ENCODE data around the gene MARCHF6.

GRCh38 chr5:10337107-10337506 is 16.4 kb upstream of the MARCHF6 start:
- TF ChIP-seq NFRKB (IDR thresholded peaks at IDR 0.05) (no peak), SUZ12 (IDR thresholded peaks at IDR 0.05) (no peak), FOXM1 (IDR thresholded peaks at IDR 0.05; ENCODE audit: borderline replicate concordance) (no peak), HDGF (IDR thresholded peaks at IDR 0.05; ENCODE audit: borderline replicate concordance) (no peak), ZNF384 (IDR thresholded peaks at IDR 0.05) (no peak), BHLHE40 (IDR thresholded peaks at IDR 0.05; ENCODE audit: borderline replicate concordance) (no peak), PKNOX1 (IDR thresholded peaks at IDR 0.05) (no peak), ARNT (IDR thresholded peaks at IDR 0.05) (no peak), SP1 (IDR thresholded peaks at IDR 0.05) (no peak), TARDBP (IDR thresholded peaks at IDR 0.05) (no peak), FOXA1 (IDR thresholded peaks at IDR 0.05) (no peak), CTBP1 (IDR thresholded peaks at IDR 0.05; ENCODE audit: borderline replicate concordance) (no peak)
